AG10803 (cell line): Measurements from ENCODE around the gene ENAH.

Experiments
- DNase-seq: peaks from one replicate; pipeline ENCODE4 v3.0.0; 2010; ENCODE audit warnings: low read depth
- H3K4me3 ChIP-seq: 2 replicates; pipeline ENCODE4 v1.5.1; 2011; ENCODE audit warnings: mild to moderate bottlenecking, low read length, control low read depth
- CTCF ChIP-seq: conservative IDR thresholded peaks from 2 replicates; pipeline ENCODE4 v1.5.1; 2011; ENCODE audit warnings: mild to moderate bottlenecking, low read length, control low read depth, inconsistent platforms

Gene ENAH

DNA sequence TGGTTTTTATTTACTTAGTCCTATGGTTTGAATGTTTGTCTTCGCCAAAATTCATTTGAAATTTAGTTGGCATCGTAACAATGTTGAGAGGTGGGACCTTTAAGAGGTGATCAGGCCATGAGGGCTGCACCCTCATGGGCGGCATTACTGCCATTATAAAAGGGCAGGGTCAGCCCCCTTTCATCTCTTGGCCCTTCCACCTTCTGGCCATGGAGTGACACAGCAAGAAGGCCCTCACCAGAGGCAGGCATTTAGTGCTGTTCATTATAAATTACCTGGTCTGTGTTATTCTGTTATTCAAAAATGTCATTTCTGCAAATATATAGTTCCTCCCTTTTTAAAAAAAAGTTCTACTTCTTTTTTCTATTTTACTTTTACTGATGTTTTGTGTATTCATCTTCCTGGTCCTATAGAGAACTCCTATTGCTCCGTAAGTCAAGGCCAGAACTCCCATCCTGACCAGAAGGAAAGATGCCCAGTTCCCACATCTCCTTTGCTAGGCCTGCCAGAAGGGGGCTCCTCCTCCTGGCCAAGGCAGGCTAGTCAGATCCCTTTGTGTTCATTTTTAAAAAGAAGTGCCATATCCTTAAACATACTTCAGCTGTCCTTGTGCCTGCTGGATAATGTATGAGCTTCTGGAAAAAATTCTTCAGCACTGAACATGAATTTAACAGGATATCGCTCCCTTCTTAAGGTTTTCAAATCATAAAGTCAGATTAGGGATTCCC lies 215.0 kb downstream of the ENAH start:
- DNase-seq, result no peak
- peak; percentile 50 for TF ChIP-seq CTCF
- no peak overlapping the region for H3K4me3 ChIP-seq
